ENCODE data around the gene VEGFA. TPM values are rescaled to one million over a fixed set of nuclear protein-coding genes. Genes with fewer than 3 reads are reported as not detected.

Gene VEGFA
- total RNA-seq (2022; extraction: Qiagen RNA extraction) = 27.7 to 34.9 TPM (median 32.4 TPM) in 5 replicates

DNA sequence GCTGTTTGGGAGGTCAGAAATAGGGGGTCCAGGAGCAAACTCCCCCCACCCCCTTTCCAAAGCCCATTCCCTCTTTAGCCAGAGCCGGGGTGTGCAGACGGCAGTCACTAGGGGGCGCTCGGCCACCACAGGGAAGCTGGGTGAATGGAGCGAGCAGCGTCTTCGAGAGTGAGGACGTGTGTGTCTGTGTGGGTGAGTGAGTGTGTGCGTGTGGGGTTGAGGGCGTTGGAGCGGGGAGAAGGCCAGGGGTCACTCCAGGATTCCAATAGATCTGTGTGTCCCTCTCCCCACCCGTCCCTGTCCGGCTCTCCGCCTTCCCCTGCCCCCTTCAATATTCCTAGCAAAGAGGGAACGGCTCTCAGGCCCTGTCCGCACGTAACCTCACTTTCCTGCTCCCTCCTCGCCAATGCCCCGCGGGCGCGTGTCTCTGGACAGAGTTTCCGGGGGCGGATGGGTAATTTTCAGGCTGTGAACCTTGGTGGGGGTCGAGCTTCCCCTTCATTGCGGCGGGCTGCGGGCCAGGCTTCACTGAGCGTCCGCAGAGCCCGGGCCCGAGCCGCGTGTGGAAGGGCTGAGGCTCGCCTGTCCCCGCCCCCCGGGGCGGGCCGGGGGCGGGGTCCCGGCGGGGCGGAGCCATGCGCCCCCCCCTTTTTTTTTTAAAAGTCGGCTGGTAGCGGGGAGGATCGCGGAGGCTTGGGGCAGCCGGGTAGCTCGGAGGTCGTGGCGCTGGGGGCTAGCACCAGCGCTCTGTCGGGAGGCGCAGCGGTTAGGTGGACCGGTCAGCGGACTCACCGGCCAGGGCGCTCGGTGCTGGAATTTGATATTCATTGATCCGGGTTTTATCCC lies at the start of gene VEGFA:
Gene VEGFA (plus strand): TSS at position 686 of the 846 bp plus-strand sequence.

Other genes starting within 250 kb of the VEGFA start
- 24.3 to 29.7 TPM (median 27.4 TPM) in 5 replicates for gene XPO5, start 194.2 kb upstream of the VEGFA start, total RNA-seq (2022; extraction: Qiagen RNA extraction)
- 7.5 to 10.7 TPM (median 9.4 TPM) in 5 replicates for gene POLH, start 194.0 kb upstream of the VEGFA start, total RNA-seq (2022; extraction: Qiagen RNA extraction)
- gene GTPBP2, start 140.9 kb upstream of the VEGFA start, total RNA-seq (2022; extraction: Qiagen RNA extraction) = 12.5 to 18.1 TPM (median 15.9 TPM) in 5 replicates
- 32.3 to 36.0 TPM (median 34.2 TPM) in 5 replicates for gene MAD2L1BP, start 134.4 kb upstream of the VEGFA start, total RNA-seq (2022; extraction: Qiagen RNA extraction)
- gene RSPH9, start 125.2 kb upstream of the VEGFA start, total RNA-seq (2022; extraction: Qiagen RNA extraction) = 0.14 to 0.39 TPM (median 0.27 TPM) in 5 replicates
- gene MRPS18A, start 82.4 kb upstream of the VEGFA start, total RNA-seq (2022; extraction: Qiagen RNA extraction) = 47.9 to 55.2 TPM (median 51.5 TPM) in 5 replicates